HepG2 (cell line): ENCODE measurements around the gene FAM169A. TPM values are rescaled to one million over a fixed set of nuclear protein-coding genes. Genes with fewer than 3 reads are reported as not detected.

Experiments
- ATAC-seq: fragments of 200-7000 bp; cut with Tn5 transposase; 3 replicates; pipeline ENCODE4 v1.9.1; 2020; ENCODE audit warnings: mild to moderate bottlenecking, moderate library complexity
- BruUV-seq: library from RNA; stranded (reverse); fragments of 400-500 nt; replicated peaks from 2 replicates; lab custom pipeline; 2021; lab: Mats Ljungman, UMichigan
- CTCF ChIA-PET: fragments of 300-600 bp; formaldehyde crosslinking; extraction: SDS; loops from one replicate; lab custom pipeline; 2021; ENCODE audit warnings: low total read pairs, inconsistent platforms, low intra/inter-chr PET ratio; lab: Yijun Ruan, JAX
- POLR2A ChIA-PET: fragments of 350-600 bp; sonication (Branson Sonifier 250); formaldehyde crosslinking; loops from one replicate; lab custom pipeline; 2020; ENCODE audit warnings: antibody characterized with exemption, inconsistent platforms; lab: Yijun Ruan, JAX
- DNase-seq: peaks from one replicate; pipeline ENCODE4 v3.0.0-alpha.2; 2015; ENCODE audit warnings: low spot score
- FAIRE-seq: peaks from 3 replicates; lab custom pipeline; 2011; peaks lifted over from hg19 to GRCh38; lab: Jason Lieb, UNC
- H2AFZ ChIP-seq: one replicate; pipeline ENCODE4 v1.6.1; 2011; ENCODE audit warnings: low read length, inconsistent platforms
- H3K27ac ChIP-seq: fragments of 300-600 bp; 3 replicates; pipeline ENCODE4 v1.8.0; 2011; ENCODE audit warnings: mixed run types, mild to moderate bottlenecking, mixed read lengths, low read length, inconsistent platforms; ENCODE audit not compliant: insufficient read depth; ENCODE audit errors: extremely low read length
- H3K27me3 ChIP-seq, 2 experiments: fragments of 200-600 bp in 1 of 2; 2 replicates in 1 of 2; 3 replicates in 1 of 2; pipeline versions ENCODE4 v1.6.0 to v1.8.0; 2011; ENCODE audit warnings: low read length in 2 of 2, mild to moderate bottlenecking in 2 of 2, moderate library complexity in 2 of 2, inconsistent platforms in 1 of 2; ENCODE audit not compliant: insufficient read depth in 2 of 2, control insufficient read depth in 1 of 2
- H3K36me3 ChIP-seq, 2 experiments: fragments of 200-600 bp in 1 of 2; replicated peaks in 1 of 2; 2 replicates in 1 of 2; 3 replicates in 1 of 2; pipeline versions ENCODE4 v1.5.1 to v1.8.0; 2011; ENCODE audit warnings: low read length in 2 of 2, inconsistent platforms in 1 of 2; ENCODE audit not compliant: insufficient read depth in 2 of 2, control insufficient read depth in 1 of 2
- H3K4me1 ChIP-seq: 2 replicates; pipeline ENCODE4 v1.5.1; 2012; ENCODE audit warnings: low read length, inconsistent platforms; ENCODE audit not compliant: insufficient read depth
- H3K4me2 ChIP-seq: 2 replicates; pipeline ENCODE4 v1.6.0; 2011; ENCODE audit warnings: low read depth, low read length, inconsistent platforms
- H3K4me3 ChIP-seq, 3 experiments: fragments of 200-600 bp in 1 of 3; sonication (generic), shearing (Covaris generic) in 1 of 3; replicated peaks in 1 of 3; 2 replicates each; pipeline ENCODE4 v1.5.1; 2011 to 2016; ENCODE audit warnings: low read length in 3 of 3, inconsistent platforms in 2 of 3, low read depth in 2 of 3, mild to moderate bottlenecking in 2 of 3, control low read depth in 1 of 3, mixed read lengths in 1 of 3; ENCODE audit not compliant: insufficient read depth in 1 of 3
- H3K79me2 ChIP-seq: one replicate; pipeline ENCODE4 v1.6.1; 2011; ENCODE audit warnings: low read length, inconsistent platforms; ENCODE audit not compliant: insufficient read depth
- H3K9ac ChIP-seq: 2 replicates; pipeline ENCODE4 v1.6.0; 2011; ENCODE audit warnings: mild to moderate bottlenecking, low read depth, low read length, inconsistent platforms; ENCODE audit not compliant: insufficient read depth
- H3K9me3 ChIP-seq: 2 replicates; pipeline ENCODE4 v1.5.1; 2012; ENCODE audit warnings: mild to moderate bottlenecking, low read length
- H4K20me1 ChIP-seq: 2 replicates; pipeline ENCODE4 v1.6.0; 2011; ENCODE audit warnings: inconsistent platforms, mild to moderate bottlenecking, low read length, moderate library complexity; ENCODE audit not compliant: insufficient read depth
- CEBPG ChIP-seq: IDR thresholded peaks from 2 replicates; pipeline ENCODE4 v1.6.1; 2016
- MAF1 ChIP-seq: sonication (generic); formaldehyde crosslinking; IDR thresholded peaks from 2 replicates; pipeline ENCODE4 v1.5.0; 2020; ENCODE audit warnings: missing genetic modification reagents, borderline replicate concordance
- STAT6 ChIP-seq: sonication (generic); formaldehyde crosslinking; IDR thresholded peaks from 2 replicates; pipeline ENCODE4 v1.4.0; 2020; ENCODE audit warnings: missing genetic modification reagents, mild to moderate bottlenecking, borderline replicate concordance
- TCF7L2 ChIP-seq: IDR thresholded peaks from 2 replicates; pipeline ENCODE4 v1.6.1; 2011; ENCODE audit warnings: mild to moderate bottlenecking, low read depth, low read length, moderate library complexity
- ZEB1 ChIP-seq: IDR thresholded peaks from 2 replicates; pipeline ENCODE4 v1.6.1; 2012; ENCODE audit warnings: mild to moderate bottlenecking, low read depth, inconsistent platforms; ENCODE audit not compliant: insufficient replicate concordance
- ZNF280D ChIP-seq: sonication (generic); formaldehyde crosslinking; IDR thresholded peaks from 2 replicates; pipeline ENCODE4 v1.5.1; 2020; ENCODE audit warnings: mild to moderate bottlenecking, missing genetic modification reagents
- ZNF512B ChIP-seq: sonication (generic); formaldehyde crosslinking; IDR thresholded peaks from 2 replicates; pipeline ENCODE4 v1.5.1; 2020; ENCODE audit warnings: missing genetic modification reagents, mild to moderate bottlenecking, borderline replicate concordance
- ZNF547 ChIP-seq: sonication (generic); formaldehyde crosslinking; IDR thresholded peaks from 2 replicates; pipeline ENCODE4 v1.5.1; 2020; ENCODE audit warnings: mild to moderate bottlenecking, missing genetic modification reagents
- WGBS: methylation state at CpG from one replicate; pipeline ENCODE4 v1.1.6; 2017; ENCODE audit warnings: low lambda C conversion rate; 5-methylcytosine and 5-hydroxymethylcytosine counted together
- in situ Hi-C: cut with HindIII; loops from 2 replicates; pipeline ENCODE4 v1.10.0; 2017; ENCODE audit warnings: low pct_unique_long_range_greater_than_20kb; ENCODE audit not compliant: extremely low pct_ligation_motif_present
- intact Hi-C: fragments of 100-400 bp; cut with micrococcal nuclease; formaldehyde crosslinking; loops from one replicate; pipeline ENCODE4 v1.10.0; 2022; ENCODE audit not compliant: unreplicated experiment
- polyA plus RNA-seq, 8 experiments: library from polyadenylated mRNA; depleted of rRNA in 3 of 8; stranded (reverse) in 7 of 8; unstranded in 1 of 8; fragments of >200 nt; fragmentation: Illumina TruSeq in 4 of 8; extraction: Trizol in 4 of 8; gene quantifications; 2 replicates each; pipeline versions ENCODE4 v1.2.1 to v1.2.3, GENCODE V29; 2011 to 2016; ENCODE audit warnings: low read depth in 4 of 8, missing spikeins in 1 of 8, mixed read lengths in 1 of 8; ENCODE audit not compliant: insufficient read depth in 1 of 8
- total RNA-seq, 5 experiments: library from RNA; depleted of rRNA; stranded (reverse); fragments of >200 nt; fragmentation: Illumina TruSeq; extraction: Trizol; gene quantifications; 2 replicates each; pipeline ENCODE4 v1.2.3, GENCODE V29; 2016; ENCODE audit warnings: low read depth in 1 of 5

Gene FAM169A
- total and polyA plus RNA-seq, 2 of the 13 experiments (the other 11 are each of a cell fraction or from before 2014, with no cell fraction given): 21.1 to 110 TPM

- peaks cover 11 to 74% of the 10 kb centered on the region in 2 experiments for H3K36me3 ChIP-seq
- no peaks in the 10 kb centered on the region for H3K27me3 ChIP-seq
- H3K4me1 ChIP-seq: no peaks in the 10 kb centered on the region
- H3K4me3 ChIP-seq: no peak overlapping the region
- no peak for FAIRE-seq
- DNase-seq: no peak
- no peak for ATAC-seq
- WGBS: 98% methylated on average over 6 of the region's 6 CpGs
- H3K4me2 ChIP-seq: no peak overlapping the region
- no peaks in the 10 kb centered on the region for H3K9me3 ChIP-seq
- no peaks in the 10 kb centered on the region for H3K79me2 ChIP-seq
- BruUV-seq: no TSS peak
- no peak overlapping the region for H3K27ac ChIP-seq
- ChIA-PET POLR2A (no interaction called here), CTCF (no interaction called here)
- TF ChIP-seq TCF7L2 (no peak), ZNF512B (CRISPR knock-in tag) (no peak), ZEB1 (no peak), MAF1 (CRISPR knock-in tag) (no peak), STAT6 (CRISPR knock-in tag) (no peak), CEBPG (CRISPR knock-in tag) (no peak), ZNF547 (CRISPR knock-in tag) (no peak), ZNF280D (CRISPR knock-in tag) (no peak)
- no peak overlapping the region for H2AFZ ChIP-seq
- intact Hi-C loops: no loop called here
- H3K9ac ChIP-seq: no peak overlapping the region
- no peaks in the 10 kb centered on the region for H4K20me1 ChIP-seq
- in situ Hi-C loops: no loop called here
Measured at GRCh38 chr5:74787424-74787823, 78.8 kb downstream of the FAM169A start.
